GM23248 (cell line): ENCODE measurements around the gene BRWD1.

Source experiments
- EZH2 ChIP-seq: fragments of 200-600 bp; sonication (generic); IDR thresholded peaks from 2 replicates; pipeline ENCODE4 v1.6.1; 2018; ENCODE audit warnings: antibody characterized with exemption, mild to moderate bottlenecking; ENCODE audit not compliant: insufficient read depth, poor library complexity, severe bottlenecking
- EZH2phosphoT487 ChIP-seq: fragments of 200-600 bp; sonication (generic); IDR thresholded peaks from 2 replicates; pipeline ENCODE4 v1.6.1; 2018; ENCODE audit warnings: antibody characterized with exemption, moderate library complexity, mild to moderate bottlenecking, low read depth; ENCODE audit not compliant: insufficient read depth

GRCh38 chr21:39281207-39281606 lies 32.2 kb downstream of the BRWD1 start:
- TF ChIP-seq EZH2 = no peak
- no peak for TF ChIP-seq EZH2phosphoT487
